Neuron (in vitro differentiated cells): Measurements from ENCODE around the gene STARD3NL.
A peak's percentile ranks its signal among the peaks of the same experiment; 100 is the strongest.

Experiments
- H2AFZ ChIP-seq: one replicate; pipeline ENCODE4 v1.6.1; 2013; ENCODE audit warnings: low read depth, mild to moderate bottlenecking, inconsistent platforms, low read length, moderate library complexity
- H3K27me3 ChIP-seq: one replicate; pipeline ENCODE4 v1.6.1; 2013; ENCODE audit warnings: low read length; ENCODE audit not compliant: insufficient read depth
- H3K36me3 ChIP-seq: one replicate; pipeline ENCODE4 v1.6.1; 2013; ENCODE audit warnings: low read length; ENCODE audit not compliant: insufficient read depth
- H3K4me1 ChIP-seq: one replicate; pipeline ENCODE4 v1.6.1; 2013; ENCODE audit warnings: low read length; ENCODE audit not compliant: insufficient read depth
- H3K4me3 ChIP-seq: 2 replicates; pipeline ENCODE4 v1.5.1; 2013; ENCODE audit warnings: mild to moderate bottlenecking, low read length, moderate library complexity
- H3K9me3 ChIP-seq: one replicate; pipeline ENCODE4 v1.6.1; 2013; ENCODE audit warnings: low read length

The STARD3NL gene, protein sequence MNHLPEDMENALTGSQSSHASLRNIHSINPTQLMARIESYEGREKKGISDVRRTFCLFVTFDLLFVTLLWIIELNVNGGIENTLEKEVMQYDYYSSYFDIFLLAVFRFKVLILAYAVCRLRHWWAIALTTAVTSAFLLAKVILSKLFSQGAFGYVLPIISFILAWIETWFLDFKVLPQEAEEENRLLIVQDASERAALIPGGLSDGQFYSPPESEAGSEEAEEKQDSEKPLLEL

DNA sequence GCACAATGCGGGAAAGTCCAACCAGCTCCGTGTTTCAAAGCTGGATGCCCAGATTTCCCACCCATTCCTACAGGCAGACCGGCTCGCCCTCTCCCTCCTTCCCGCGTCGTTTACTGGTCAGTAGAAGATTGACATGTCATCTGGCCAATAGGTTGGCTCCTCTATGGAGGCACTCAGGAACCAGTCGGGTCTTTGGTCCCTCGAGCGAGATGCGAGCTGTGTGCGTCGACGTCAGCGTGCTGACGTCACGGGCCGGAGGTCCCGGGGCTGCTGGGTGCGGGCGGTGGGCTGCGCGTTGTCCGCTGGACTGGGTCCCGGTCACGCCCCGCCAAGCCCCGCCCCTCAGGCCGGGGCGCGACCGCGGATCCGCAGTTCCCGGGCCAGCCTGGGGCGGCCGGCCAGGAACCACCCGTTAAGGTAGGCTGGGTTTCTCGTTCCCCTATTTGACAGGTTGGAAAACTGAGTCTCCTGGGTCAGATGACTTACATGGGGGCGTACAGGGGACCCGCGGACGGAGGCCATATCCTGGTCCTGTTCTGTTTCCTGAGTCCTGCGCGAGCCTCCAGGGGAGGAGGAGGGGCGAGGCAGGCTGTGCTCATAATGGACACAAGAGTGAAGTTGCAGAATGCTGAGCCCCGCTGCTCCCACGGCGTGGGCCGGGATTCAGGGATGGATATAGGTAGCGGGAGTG lies at the start of gene STARD3NL:
Gene STARD3NL (plus strand): TSS at position 242 of the 691 bp plus-strand sequence. CDS start 29,260 bp downstream, outside the sequence.
- Histone ChIP-seq H3K36me3 (peaks cover 8% of the 10 kb centered on the region), H2AFZ (peak within 1 kb of the TSS; percentile 72), H3K27me3 (no peaks in the 10 kb centered on the region), H3K9me3 (peaks cover 2% of the 10 kb centered on the region), H3K4me1 (peaks cover 21% of the 10 kb centered on the region), H3K4me3 (peak within 1 kb of the TSS; percentile 76)

DNA sequence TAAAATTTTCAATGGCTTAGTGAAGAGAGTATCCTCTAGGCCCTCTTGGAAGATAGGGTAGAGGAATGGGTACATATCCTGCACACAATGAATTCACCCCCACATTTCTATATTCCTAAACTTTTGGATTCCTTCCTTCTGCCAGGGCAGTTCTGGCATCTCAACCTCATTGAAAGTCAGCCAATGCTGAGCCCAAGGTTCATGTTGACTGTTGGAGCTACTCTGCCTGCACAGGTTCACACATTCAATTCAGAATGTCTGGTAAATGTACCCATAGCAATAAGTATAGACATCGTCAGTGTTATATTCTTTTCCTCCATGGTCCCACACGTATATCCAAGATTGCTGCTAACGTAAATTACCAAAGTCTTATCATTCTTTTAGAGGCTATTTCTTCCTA lies 48.9 kb upstream of the STARD3NL start:
- H3K4me3 ChIP-seq: no peak overlapping the region
- H3K9me3 ChIP-seq: no peaks in the 10 kb centered on the region
- no peaks in the 10 kb centered on the region for H3K36me3 ChIP-seq
- no peaks in the 10 kb centered on the region for H3K4me1 ChIP-seq
- no peaks in the 10 kb centered on the region for H3K27me3 ChIP-seq
- no peak overlapping the region for H2AFZ ChIP-seq

DNA sequence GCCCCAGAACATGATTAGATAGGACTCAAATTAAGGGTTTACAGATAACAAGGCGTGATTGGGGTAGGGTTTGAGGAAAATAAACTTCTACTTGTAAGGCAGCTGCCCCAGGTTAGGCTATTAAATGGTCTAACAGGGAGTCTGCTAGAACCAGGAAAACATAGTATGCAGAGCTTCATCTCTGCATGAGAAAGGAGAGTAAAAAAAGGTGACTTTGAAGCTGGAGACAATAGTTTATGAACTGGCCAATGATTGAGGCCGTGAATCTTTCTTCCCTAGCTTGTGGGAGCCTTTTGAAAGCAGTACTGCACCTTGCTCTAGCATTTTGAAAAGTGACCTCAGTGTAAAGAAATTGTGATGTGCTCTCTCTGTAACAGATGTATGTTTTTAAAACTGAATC lies 48.5 kb upstream of the STARD3NL start:
- H3K36me3 ChIP-seq: no peaks in the 10 kb centered on the region
- no peaks in the 10 kb centered on the region for H3K27me3 ChIP-seq
- no peak overlapping the region for H2AFZ ChIP-seq
- no peaks in the 10 kb centered on the region for H3K4me1 ChIP-seq
- no peak overlapping the region for H3K4me3 ChIP-seq
- no peaks in the 10 kb centered on the region for H3K9me3 ChIP-seq

DNA sequence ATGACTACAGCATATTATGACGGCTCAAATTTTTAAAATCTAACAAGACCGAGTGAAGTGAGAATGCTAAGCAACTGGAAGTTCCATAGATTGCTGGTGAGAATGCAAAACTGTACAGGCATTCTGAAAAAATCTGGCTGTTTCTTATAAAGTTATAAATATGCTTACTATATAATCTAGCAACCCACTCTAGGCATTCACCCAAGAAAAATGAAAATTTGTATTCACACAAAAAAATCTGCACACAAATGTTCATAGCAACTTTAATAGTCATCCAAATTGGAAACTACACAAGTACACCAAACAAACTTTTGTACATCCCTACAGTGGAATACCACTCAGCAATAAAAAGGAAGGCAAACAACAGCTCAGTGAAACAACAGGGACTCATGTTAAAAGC lies 39.9 kb upstream of the STARD3NL start:
- Histone ChIP-seq H2AFZ (no peak overlapping the region), H3K27me3 (no peaks in the 10 kb centered on the region), H3K36me3 (no peaks in the 10 kb centered on the region), H3K4me3 (no peak overlapping the region), H3K4me1 (no peaks in the 10 kb centered on the region), H3K9me3 (no peaks in the 10 kb centered on the region)

DNA sequence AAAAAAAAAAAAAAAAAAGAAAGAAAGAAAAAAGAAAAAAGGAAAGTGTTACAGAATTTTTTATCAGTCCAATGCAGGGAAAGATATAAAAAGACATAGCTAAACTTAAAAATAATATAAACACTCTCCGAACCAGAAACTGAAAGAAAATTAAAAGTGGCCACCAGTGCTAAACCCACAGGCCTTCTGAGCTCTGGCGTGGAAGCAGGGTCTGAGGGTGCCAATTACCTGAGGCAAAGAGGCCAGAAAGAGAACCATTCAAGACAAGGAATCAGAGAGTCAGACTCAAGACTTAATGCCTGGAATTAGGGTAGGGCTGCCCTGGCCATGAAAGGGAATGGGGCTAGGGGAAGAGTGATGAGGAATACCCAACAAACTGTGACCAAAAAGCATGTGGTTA lies 36.9 kb upstream of the STARD3NL start:
- no peak overlapping the region for H2AFZ ChIP-seq

DNA sequence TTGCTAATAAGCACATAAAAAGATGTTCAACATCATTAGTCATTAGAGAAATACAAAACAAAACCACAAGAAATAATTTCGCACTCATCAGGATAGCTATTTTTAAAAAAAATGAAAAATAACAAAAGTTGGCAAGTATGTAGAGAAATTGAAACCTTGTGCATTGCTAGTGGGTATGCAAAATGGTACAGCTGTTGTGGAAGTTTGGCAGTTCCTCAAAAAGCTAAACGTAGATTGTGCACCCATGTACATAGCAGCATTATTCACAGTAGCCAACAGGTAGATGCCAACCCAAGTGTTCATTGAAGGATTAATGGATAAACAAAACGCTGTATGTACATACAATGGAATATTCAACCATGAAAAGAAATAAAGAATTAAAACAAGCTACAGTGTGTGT lies 35.3 kb upstream of the STARD3NL start:
- Histone ChIP-seq H3K4me1 (no peaks in the 10 kb centered on the region), H3K4me3 (no peak overlapping the region), H3K27me3 (no peaks in the 10 kb centered on the region), H3K36me3 (no peaks in the 10 kb centered on the region), H3K9me3 (no peaks in the 10 kb centered on the region), H2AFZ (no peak overlapping the region)

More for the DNA sequence above, 36.9 kb upstream of the STARD3NL start:
- Histone ChIP-seq H3K4me3 (no peak overlapping the region), H3K27me3 (no peaks in the 10 kb centered on the region), H3K4me1 (no peaks in the 10 kb centered on the region), H3K9me3 (no peaks in the 10 kb centered on the region), H3K36me3 (no peaks in the 10 kb centered on the region)

DNA sequence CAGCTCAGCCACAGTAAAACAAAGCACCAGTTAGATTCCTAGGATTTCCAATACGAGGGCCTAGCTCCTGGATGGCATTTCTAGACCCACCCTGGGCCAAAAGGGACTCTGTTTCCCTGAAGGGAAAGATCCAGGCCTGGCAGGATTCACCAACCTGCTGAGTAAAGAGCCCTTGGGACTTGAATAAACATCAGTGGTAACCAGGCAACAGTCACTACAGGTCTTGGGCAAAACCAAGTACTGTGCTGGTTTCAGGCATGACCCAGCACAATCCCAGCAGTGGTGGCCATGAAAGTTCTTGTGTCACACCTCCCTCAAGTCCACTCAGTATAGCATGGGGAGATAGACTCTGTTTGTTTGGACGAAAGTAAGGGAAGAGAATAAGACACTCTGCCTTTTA lies 31.0 kb upstream of the STARD3NL start:
- Histone ChIP-seq H3K4me3 (no peak overlapping the region), H3K27me3 (no peaks in the 10 kb centered on the region), H3K4me1 (no peaks in the 10 kb centered on the region), H3K9me3 (no peaks in the 10 kb centered on the region), H3K36me3 (no peaks in the 10 kb centered on the region), H2AFZ (no peak overlapping the region)

DNA sequence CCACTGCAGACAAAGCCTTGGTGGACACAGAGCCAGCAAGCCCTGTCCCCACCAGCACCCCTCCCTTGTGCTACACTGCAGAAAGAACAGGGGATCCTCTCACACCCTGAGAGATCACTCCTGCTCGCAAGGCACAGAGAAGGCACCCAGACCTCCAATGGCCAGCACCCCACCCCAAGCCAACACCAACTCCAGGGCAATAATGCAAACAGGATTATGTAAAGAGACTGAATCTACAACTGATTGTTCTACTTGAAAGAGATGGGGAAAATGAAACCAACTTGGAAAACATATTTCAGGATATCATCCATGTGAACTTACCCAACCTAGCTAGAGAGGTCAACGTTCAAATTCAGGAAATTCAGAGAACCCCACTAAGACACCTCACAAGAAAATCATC lies 26.5 kb upstream of the STARD3NL start:
- Histone ChIP-seq H3K4me3 (no peak overlapping the region), H3K36me3 (no peaks in the 10 kb centered on the region), H3K27me3 (no peaks in the 10 kb centered on the region), H3K4me1 (no peaks in the 10 kb centered on the region), H2AFZ (no peak overlapping the region), H3K9me3 (no peaks in the 10 kb centered on the region)

DNA sequence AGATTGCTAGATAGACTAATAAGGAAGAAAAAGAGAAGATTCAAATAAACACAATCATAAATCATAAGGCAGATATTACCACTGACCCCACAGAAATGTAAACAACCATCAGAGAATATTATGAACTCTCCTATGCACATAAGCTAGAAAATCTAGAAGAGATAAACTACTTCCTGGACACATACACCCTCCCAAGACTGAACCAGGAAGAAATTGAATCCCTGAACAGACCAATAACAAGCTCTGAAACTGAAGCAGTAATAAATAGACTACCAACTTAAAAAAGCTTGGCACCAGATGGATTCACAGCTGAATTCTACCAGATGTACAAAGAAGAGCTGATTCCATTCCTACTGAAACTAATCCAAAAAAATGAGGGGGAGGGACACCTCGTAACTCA lies 24.5 kb upstream of the STARD3NL start:
- Histone ChIP-seq H3K9me3 (no peaks in the 10 kb centered on the region), H3K27me3 (no peaks in the 10 kb centered on the region), H3K36me3 (no peaks in the 10 kb centered on the region), H3K4me1 (no peaks in the 10 kb centered on the region), H3K4me3 (no peak overlapping the region), H2AFZ (no peak overlapping the region)

DNA sequence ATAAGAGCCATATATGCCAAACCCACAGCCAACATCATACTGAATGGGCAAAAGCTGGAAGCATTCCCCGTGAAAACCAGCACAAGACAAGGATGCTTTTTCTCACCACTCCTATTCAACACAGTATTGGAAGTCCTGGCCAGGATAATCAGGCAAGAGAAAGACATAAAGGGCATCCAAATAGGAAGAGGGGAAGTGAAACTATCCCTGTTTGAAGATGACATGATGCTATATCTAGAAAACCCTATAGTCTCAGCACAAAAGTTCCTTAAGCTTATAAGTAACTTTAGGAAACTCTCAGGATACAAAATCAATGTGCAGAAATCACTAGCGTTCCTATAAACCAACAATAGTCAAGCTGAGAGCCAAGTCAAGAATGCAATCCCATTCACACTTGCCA lies 23.8 kb upstream of the STARD3NL start:
- no peaks in the 10 kb centered on the region for H3K9me3 ChIP-seq
- H2AFZ ChIP-seq: no peak overlapping the region
- no peaks in the 10 kb centered on the region for H3K36me3 ChIP-seq
- no peaks in the 10 kb centered on the region for H3K27me3 ChIP-seq
- H3K4me3 ChIP-seq: no peak overlapping the region
- no peaks in the 10 kb centered on the region for H3K4me1 ChIP-seq

DNA sequence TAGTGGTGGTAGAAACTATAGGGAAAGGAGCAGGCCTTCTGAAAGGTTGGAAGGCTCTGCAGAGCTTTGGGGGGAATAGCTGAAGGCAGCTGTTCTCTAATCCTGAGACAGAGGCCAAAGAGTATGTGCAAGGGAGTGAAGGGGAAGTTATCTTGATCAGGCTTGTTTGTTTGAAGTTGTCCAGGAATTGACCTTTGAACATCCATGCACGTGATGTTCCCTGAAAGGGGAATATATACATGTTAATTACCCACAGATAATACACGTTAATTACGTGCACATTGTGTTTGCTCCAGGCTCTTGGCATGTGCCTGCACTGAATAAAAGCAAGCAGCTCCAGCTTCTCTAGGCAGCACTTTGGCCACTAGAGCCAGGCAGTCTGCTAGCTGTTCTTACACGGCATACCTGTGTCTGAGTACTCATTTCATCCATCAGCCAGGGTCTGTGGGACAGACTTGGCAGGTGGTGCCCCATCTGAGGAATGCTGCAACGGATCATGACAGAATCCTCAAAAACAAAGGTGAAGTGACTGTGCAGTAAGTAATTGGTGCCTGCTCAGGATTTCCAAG lies 18.0 kb upstream of the STARD3NL start:
- Histone ChIP-seq H3K36me3 (no peaks in the 10 kb centered on the region), H3K9me3 (peaks cover 2% of the 10 kb centered on the region), H3K27me3 (no peaks in the 10 kb centered on the region), H3K4me1 (no peaks in the 10 kb centered on the region), H2AFZ (no peak overlapping the region), H3K4me3 (no peak overlapping the region)

DNA sequence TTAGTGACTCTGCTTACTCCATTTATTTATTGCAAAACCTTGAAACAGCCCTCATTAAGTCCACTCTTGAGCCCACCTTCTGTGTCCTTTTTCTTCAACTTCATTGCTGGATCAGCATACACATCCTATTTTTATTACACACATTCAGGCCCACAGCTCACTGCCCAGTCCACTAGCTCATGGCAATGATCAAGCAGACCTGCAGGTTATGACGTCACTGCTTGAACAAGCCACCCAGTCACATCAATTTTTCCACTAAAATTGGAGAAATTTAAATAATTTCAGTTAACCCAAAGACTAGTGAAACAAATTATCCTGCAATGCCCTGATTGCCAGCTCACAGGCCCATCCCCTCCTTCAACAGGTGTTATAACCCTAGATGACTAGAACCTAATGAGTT lies 16.0 kb upstream of the STARD3NL start:
- Histone ChIP-seq H3K9me3 (peaks cover 2% of the 10 kb centered on the region), H3K4me3 (no peak overlapping the region), H3K4me1 (no peaks in the 10 kb centered on the region), H3K27me3 (no peaks in the 10 kb centered on the region), H2AFZ (no peak overlapping the region), H3K36me3 (no peaks in the 10 kb centered on the region)

DNA sequence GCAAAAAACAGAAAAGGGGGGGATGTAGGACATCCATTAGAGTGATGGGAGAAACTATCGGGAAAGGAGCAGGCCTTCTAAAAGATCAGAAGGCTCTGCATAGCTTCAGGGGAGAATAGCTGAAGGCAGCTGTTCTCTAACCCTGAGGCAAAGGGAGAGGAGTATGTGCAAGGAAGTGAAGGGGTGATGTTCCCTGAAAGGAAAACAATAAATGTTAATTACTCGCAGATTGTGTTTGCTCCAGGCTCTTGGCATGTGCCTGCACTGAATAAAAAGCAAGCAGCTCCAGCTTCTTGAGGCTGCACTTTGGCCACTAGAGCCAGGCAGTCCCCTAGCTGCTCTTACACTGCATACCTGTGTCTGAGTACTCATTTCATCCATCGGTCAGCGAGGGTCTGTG lies 14.4 kb upstream of the STARD3NL start:
- Histone ChIP-seq H3K36me3 (no peaks in the 10 kb centered on the region), H3K4me3 (no peak overlapping the region), H3K9me3 (peaks cover 2% of the 10 kb centered on the region), H2AFZ (no peak overlapping the region), H3K4me1 (no peaks in the 10 kb centered on the region), H3K27me3 (no peaks in the 10 kb centered on the region)
